K562 (cell line): Measurements from ENCODE around the gene CCDC117. TPM values are rescaled to one million over a fixed set of nuclear protein-coding genes. Genes with fewer than 3 reads are reported as not detected.

ENCODE experiments used
- E2F6 ChIP-seq, 2 experiments: IDR thresholded peaks; 2 replicates each; pipeline ENCODE4 v1.6.1; 2011; ENCODE audit warnings: borderline replicate concordance in 1 of 2, control low read depth in 1 of 2, low read depth in 1 of 2, low read length in 1 of 2, mild to moderate bottlenecking in 1 of 2, mixed read lengths in 1 of 2, moderate library complexity in 1 of 2; ENCODE audit not compliant: insufficient read depth in 1 of 2, insufficient read length in 1 of 2, poor library complexity in 1 of 2, severe bottlenecking in 1 of 2; ENCODE audit errors: extremely low read depth in 1 of 2
- ZFP91 ChIP-seq: sonication (generic); formaldehyde crosslinking; IDR thresholded peaks from 2 replicates; pipeline ENCODE4 v1.8.0; 2022; ENCODE audit warnings: mild to moderate bottlenecking, missing genetic modification reagents
- ZNF407 ChIP-seq: fragments of 450-650 bp; IDR thresholded peaks from 2 replicates; pipeline ENCODE4 v1.6.1; 2016; ENCODE audit warnings: low read depth
- polyA plus RNA-seq, 8 experiments: library from polyadenylated mRNA; depleted of rRNA in 4 of 8; stranded (reverse) in 5 of 8; unstranded in 3 of 8; fragments of >200 nt; fragmentation: Nextera tagmentation in 2 of 8; fragmentation: Illumina TruSeq in 1 of 8; extraction: Ambion mirVana in 2 of 8; extraction: Trizol in 1 of 8; gene quantifications; 2 replicates each; pipeline versions ENCODE4 v1.2.1 to v1.2.3, GENCODE V29; 2011 to 2014; ENCODE audit warnings: inconsistent platforms in 1 of 8, missing spikeins in 1 of 8
- total RNA-seq, 7 experiments: library from RNA; depleted of rRNA in 6 of 7; stranded (reverse); fragments of >200 nt in 6 of 7; fragmentation: Illumina TruSeq in 2 of 7; extraction: Trizol in 2 of 7; gene quantifications; 2 replicates each; pipeline versions ENCODE4 v1.2.1 to v1.2.3, GENCODE V29; 2011 to 2021; ENCODE audit warnings: low replicate concordance in 1 of 7
- TF ChIP-seq, protein P1 (sequence below): sonication (generic); formaldehyde crosslinking; IDR thresholded peaks from 2 replicates; pipeline ENCODE4 v1.8.1; 2023; ENCODE audit warnings: mild to moderate bottlenecking, missing genetic modification reagents

CCDC117 gene
- total and polyA plus RNA-seq, 9 of the 15 experiments (the other 6 are each of a cell fraction or from before 2014, with no cell fraction given) = 5.7 to 23.3 (median 15.8) TPM

- TF ChIP-seq, protein P1, sequence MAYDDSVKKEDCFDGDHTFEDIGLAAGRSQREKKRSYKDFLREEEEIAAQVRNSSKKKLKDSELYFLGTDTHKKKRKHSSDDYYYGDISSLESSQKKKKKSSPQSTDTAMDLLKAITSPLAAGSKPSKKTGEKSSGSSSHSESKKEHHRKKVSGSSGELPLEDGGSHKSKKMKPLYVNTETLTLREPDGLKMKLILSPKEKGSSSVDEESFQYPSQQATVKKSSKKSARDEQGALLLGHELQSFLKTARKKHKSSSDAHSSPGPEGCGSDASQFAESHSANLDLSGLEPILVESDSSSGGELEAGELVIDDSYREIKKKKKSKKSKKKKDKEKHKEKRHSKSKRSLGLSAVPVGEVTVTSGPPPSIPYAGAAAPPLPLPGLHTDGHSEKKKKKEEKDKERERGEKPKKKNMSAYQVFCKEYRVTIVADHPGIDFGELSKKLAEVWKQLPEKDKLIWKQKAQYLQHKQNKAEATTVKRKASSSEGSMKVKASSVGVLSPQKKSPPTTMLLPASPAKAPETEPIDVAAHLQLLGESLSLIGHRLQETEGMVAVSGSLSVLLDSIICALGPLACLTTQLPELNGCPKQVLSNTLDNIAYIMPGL (CRISPR knock-in tag) = no peak
- TF ChIP-seq E2F6 (IDR thresholded peaks at IDR 0.05; ENCODE audit: borderline replicate concordance in 1 of 2, extremely low read depth in 1 of 2, insufficient read depth in 1 of 2, insufficient read length in 1 of 2, low read depth in 1 of 2, low read length in 1 of 2, poor library complexity in 1 of 2, severe bottlenecking in 1 of 2) (no peak), ZNF407 (no peak), ZFP91 (CRISPR knock-in tag) (no peak)
Observed at GRCh38 chr22:28795071-28795693, 22.7 kb downstream of the CCDC117 start (continued).
